ENCODE data around the gene CRY2. TPM values are rescaled to one million over a fixed set of nuclear protein-coding genes. Genes with fewer than 3 reads are reported as not detected.

CRY2 gene
- polyA plus RNA-seq, 1 experiment = 11.7 TPM

DNA sequence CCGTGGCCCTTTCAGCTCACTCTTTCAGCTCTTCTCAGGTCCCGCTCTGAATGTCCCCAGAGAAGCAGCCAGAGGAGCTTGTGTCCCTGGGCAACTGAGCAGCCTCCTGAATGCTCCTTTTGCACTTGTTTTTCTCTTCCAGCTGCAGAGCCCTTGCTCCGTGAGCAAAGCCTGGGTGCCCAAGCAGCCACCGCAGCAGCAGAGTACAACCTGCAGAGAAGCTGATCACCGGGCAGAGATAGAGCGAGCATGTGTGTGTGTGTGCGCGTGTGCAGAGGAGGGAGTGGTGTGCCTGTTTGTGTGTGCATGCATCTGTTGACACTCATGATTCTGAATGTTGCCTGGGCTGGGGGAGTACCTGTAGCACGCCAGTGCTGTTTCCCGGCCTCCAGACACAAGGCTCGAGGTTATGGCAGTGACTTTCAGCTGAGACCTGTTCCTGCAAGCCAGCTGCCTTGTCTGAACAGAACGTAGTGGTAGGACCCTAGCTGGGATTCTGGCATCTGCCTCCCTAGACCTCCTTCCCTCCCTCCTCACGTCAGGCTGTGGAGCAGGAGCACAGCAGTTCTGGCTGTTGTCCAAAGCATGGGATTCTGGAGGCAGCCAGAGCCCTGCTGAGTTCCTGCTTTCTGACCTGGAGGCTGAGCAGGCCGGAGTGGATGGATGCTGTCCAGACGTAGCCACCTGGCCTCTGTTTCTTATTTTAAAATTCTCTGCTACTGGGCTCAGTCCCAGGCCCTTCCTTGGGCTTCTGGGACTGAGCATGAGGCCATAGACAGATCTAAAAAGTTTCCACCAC, 33.7 kb downstream of the CRY2 start:
- no peaks in the 10 kb centered on the region; the same call in 1 of the 2 replicates for H3K9me3 ChIP-seq (ENCODE audit: control insufficient read depth, insufficient read depth, low read length)
- peaks cover 2% of the 10 kb centered on the region for H3K27me3 ChIP-seq (ENCODE audit: control insufficient read depth, insufficient read depth, low read length)
- CTCF ChIA-PET = interaction anchor here (1.0 kb wide), 1 partner anchor 20 kb away, joined by 3 read pairs; no protein-coding TSS in a partner anchor
- DNase-seq (ENCODE audit: low read depth, low spot score) = no peak
- no peak overlapping the region for H3K4me3 ChIP-seq (ENCODE audit: low read depth, low read length)
- TF ChIP-seq, protein P1, sequence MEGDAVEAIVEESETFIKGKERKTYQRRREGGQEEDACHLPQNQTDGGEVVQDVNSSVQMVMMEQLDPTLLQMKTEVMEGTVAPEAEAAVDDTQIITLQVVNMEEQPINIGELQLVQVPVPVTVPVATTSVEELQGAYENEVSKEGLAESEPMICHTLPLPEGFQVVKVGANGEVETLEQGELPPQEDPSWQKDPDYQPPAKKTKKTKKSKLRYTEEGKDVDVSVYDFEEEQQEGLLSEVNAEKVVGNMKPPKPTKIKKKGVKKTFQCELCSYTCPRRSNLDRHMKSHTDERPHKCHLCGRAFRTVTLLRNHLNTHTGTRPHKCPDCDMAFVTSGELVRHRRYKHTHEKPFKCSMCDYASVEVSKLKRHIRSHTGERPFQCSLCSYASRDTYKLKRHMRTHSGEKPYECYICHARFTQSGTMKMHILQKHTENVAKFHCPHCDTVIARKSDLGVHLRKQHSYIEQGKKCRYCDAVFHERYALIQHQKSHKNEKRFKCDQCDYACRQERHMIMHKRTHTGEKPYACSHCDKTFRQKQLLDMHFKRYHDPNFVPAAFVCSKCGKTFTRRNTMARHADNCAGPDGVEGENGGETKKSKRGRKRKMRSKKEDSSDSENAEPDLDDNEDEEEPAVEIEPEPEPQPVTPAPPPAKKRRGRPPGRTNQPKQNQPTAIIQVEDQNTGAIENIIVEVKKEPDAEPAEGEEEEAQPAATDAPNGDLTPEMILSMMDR (IDR thresholded peaks at IDR 0.05; ENCODE audit: low read depth, low read length) = no peak
- POLR2A ChIA-PET = no interaction called here
- no peak overlapping the region for H3K27ac ChIP-seq (ENCODE audit: low read depth, low read length)

DNA sequence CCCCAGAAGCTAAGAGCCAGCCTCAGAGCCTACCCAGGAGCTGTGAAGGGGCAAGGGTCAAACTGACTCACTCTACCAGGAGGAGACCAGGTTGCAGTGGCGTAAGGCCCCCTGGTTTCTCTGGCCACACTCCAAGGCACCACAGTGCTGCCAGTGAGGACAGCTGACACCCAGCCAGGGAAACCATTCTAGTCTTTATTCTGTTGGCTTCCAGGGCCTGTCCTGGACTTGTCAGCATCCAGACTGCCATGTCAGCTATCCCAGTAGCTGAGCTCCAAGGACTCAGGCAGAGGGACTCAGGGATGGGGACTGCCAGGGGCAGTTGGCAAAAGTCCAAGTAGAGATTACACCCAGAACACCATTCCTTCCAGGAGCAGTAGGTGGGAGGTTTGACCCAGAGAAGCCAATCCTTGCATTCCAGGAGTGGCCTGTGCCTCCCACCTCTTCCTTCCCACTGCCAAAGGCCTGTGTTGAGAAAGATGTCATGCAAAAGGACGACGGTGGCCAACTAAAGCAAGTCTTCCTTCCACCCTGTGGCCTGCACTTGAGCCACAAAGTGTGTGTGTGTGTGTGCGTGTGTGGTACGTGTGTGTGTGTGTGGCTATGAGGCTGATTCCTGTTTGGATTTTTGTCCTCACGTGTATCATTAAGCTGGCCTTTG, 34.6 kb downstream of the CRY2 start:
- no peak overlapping the region for H3K27ac ChIP-seq (ENCODE audit: low read depth, low read length)
- H3K4me3 ChIP-seq (ENCODE audit: low read depth, low read length) = no peak overlapping the region
- ChIA-PET POLR2A (interaction anchor here (0.6 kb wide), 1 partner anchor 8 kb away, joined by 3 read pairs; no protein-coding TSS in a partner anchor), CTCF (interaction anchor here (3.2 kb wide), 1 partner anchor 9 kb away, joined by 11 read pairs; no protein-coding TSS in a partner anchor)
- peaks cover 9% of the 10 kb centered on the region for H3K27me3 ChIP-seq (ENCODE audit: control insufficient read depth, insufficient read depth, low read length)
- no peak for DNase-seq (ENCODE audit: low read depth, low spot score)
- no peaks in the 10 kb centered on the region; the same call in 1 of the 2 replicates for H3K9me3 ChIP-seq (ENCODE audit: control insufficient read depth, insufficient read depth, low read length)
- TF ChIP-seq, protein P1 (IDR thresholded peaks at IDR 0.05; ENCODE audit: low read depth, low read length) = no peak

DNA sequence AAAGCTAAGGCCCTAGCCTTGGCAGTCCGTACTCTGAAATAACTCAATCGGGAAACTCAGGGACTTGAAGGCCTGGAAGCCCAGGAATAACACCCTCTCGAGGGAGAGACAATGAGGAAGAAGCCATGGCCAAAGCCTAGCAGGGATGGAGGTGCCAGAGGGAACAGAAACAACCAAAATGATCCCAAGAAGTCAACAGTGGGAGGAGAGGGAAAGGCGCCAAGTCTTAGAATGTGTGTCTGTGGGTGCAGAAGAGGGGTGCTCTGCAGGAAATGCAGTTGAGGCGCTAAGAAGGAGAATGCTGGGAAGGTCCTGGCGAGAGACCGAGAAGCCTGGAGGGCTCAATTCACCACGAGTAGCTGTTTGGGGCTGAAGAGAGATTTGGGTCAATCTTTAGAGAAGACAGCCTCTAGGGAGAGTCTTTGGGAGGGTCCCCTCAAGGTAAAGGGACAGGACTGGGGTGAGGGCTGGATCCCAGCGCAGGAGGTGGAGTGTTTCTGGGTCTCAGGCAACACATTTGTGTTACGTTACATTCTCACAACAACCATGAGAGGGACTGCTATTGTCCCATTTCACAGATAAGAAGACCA, 37.4 kb downstream of the CRY2 start:
- Histone ChIP-seq H3K4me3 (ENCODE audit: low read depth, low read length) (no peak overlapping the region), H3K27me3 (ENCODE audit: control insufficient read depth, insufficient read depth, low read length) (peaks cover 16% of the 10 kb centered on the region), H3K27ac (ENCODE audit: low read depth, low read length) (no peak overlapping the region), H3K9me3 (ENCODE audit: control insufficient read depth, insufficient read depth, low read length) (no peaks in the 10 kb centered on the region; the same call in 1 of the 2 replicates)
- CTCF ChIA-PET = interaction anchor here (3.2 kb wide), 1 partner anchor 12 kb away, joined by 11 read pairs; no protein-coding TSS in a partner anchor
- TF ChIP-seq, protein P1 (IDR thresholded peaks at IDR 0.05; ENCODE audit: low read depth, low read length) = no peak
- DNase-seq (ENCODE audit: low read depth, low spot score) = no peak
- POLR2A ChIA-PET = no interaction called here

DNA sequence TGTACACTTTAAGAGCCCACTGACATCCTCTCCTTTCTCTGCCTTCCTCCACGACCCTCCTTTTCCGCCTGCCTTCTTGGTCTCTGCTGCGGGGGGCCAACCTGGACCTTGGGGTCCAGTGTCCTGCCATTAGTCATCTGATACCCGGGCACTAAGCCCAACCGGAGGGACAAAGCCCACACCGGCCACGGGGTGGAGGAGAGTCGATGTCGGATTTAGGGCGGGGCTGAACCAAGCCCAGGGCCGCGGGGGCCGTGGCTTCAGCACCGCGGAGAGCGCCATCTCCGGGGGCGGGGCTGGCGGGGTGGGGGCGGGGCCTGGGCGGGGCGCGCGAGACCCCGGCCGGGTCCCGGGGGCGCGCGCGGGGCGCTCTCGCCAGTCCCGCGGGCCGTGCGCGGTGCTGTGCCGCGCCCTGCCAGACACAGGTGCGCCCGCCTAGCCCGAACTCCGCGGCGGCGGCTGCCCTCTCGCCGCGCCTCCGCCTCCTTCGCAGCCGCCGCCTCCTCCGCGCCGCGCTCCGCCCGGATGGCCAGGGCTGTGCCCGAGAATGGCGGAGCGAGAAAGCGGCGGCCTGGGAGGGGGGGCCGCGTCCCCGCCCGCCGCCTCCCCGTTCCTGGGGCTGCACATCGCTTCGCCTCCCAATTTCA, 38.1 kb downstream of the CRY2 start, which contains the start of gene MAPK8IP1:
MAPK8IP1 (plus strand) TSS at position 378 of the 647 bp plus-strand sequence; CDS start at position 548, 170 bp downstream.
- TF ChIP-seq, protein P1 (IDR thresholded peaks at IDR 0.05; ENCODE audit: low read depth, low read length) = no peak
- H3K9me3 ChIP-seq (ENCODE audit: control insufficient read depth, insufficient read depth, low read length) = no peaks in the 10 kb centered on the region; the same call in 1 of the 2 replicates
- H3K4me3 ChIP-seq (ENCODE audit: low read depth, low read length) = peak within 1 kb of the TSS; percentile 47
- no peak for DNase-seq (ENCODE audit: low read depth, low spot score)
- CTCF ChIA-PET = interaction anchor here (3.2 kb wide), 1 partner anchor 13 kb away, joined by 11 read pairs; no protein-coding TSS in a partner anchor
- POLR2A ChIA-PET = no interaction called here
- H3K27ac ChIP-seq (ENCODE audit: low read depth, low read length) = no peak within 1 kb of the TSS
- peaks cover 17% of the 10 kb centered on the region for H3K27me3 ChIP-seq (ENCODE audit: control insufficient read depth, insufficient read depth, low read length)

All from AG04450 (cell line).